T follicular helper cell (primary cell): ENCODE measurements around the gene MTFP1.
"Not testable (repeated sequence)": the region's sequence is repeated elsewhere in the genome, so short reads cannot be mapped to it uniquely, and the experiment has no call there.

Source experiments
- DNase-seq: peaks from one replicate; pipeline ENCODE4 v3.0.0-alpha.2; 2020; ENCODE audit warnings: low read depth
- total RNA-seq, 2 experiments: gene quantifications; one replicate each; lab custom pipeline; 2026; lab: John Stamatoyannopoulos, UW

Gene MTFP1
- total RNA-seq = 1.9 to 4.3 reads per million in 2 experiments

GRCh38 chr22:30425616-30426387 is at the start of gene MTFP1:
Gene MTFP1 (plus strand): TSS chr22:30425768. CDS start chr22:30425880, 112 bp downstream.
- peak; percentile 25 for DNase-seq

- DNase-seq = no peak
Observed at GRCh38 chr22:30380011-30380410, 45.6 kb upstream of the MTFP1 start.

- DNase-seq = no peak
Observed at GRCh38 chr22:30381264-30381663, 44.3 kb upstream of the MTFP1 start.

- no peak for DNase-seq
Observed at GRCh38 chr22:30382340-30382739, 43.2 kb upstream of the MTFP1 start.

- no peak for DNase-seq
Observed at GRCh38 chr22:30383061-30383460, 42.5 kb upstream of the MTFP1 start.

- DNase-seq = no peak
Observed at GRCh38 chr22:30385942-30386341, 39.6 kb upstream of the MTFP1 start.

GRCh38 chr22:30386608-30386959 is 39.0 kb upstream of the MTFP1 start:
- DNase-seq = no peak

- peak; percentile 65 for DNase-seq
Observed at GRCh38 chr22:30386960-30387827, 38.4 kb upstream of the MTFP1 start, which contains the start of gene RNF215. Gene RNF215 (minus strand): TSS chr22:30387411. CDS start chr22:30387313, 98 bp downstream.

GRCh38 chr22:30390974-30391691 is 34.4 kb upstream of the MTFP1 start:
- DNase-seq = peak; percentile 72

- DNase-seq = no peak
Observed at GRCh38 chr22:30392661-30393321, 32.8 kb upstream of the MTFP1 start.

- no peak for DNase-seq
Observed at GRCh38 chr22:30393322-30393680, 32.3 kb upstream of the MTFP1 start.

GRCh38 chr22:30393885-30394284 is 31.7 kb upstream of the MTFP1 start:
- DNase-seq = no peak

GRCh38 chr22:30396871-30397655 is 28.5 kb upstream of the MTFP1 start, which contains the start of gene SEC14L2:
Gene SEC14L2 (plus strand): TSS chr22:30397018. CDS start chr22:30397117, 99 bp downstream.
- peak; percentile 46 for DNase-seq

GRCh38 chr22:30397656-30398635 is 27.6 kb upstream of the MTFP1 start:
- DNase-seq = no peak

- no peak for DNase-seq
Observed at GRCh38 chr22:30398685-30399680, 26.6 kb upstream of the MTFP1 start.

GRCh38 chr22:30399718-30400117 is 25.9 kb upstream of the MTFP1 start:
- DNase-seq = no peak

GRCh38 chr22:30400159-30400558 is 25.4 kb upstream of the MTFP1 start:
- no peak for DNase-seq

- DNase-seq = not testable (repeated sequence)
Observed at GRCh38 chr22:30401024-30401423, 24.5 kb upstream of the MTFP1 start.
